ENCODE results near the gene KCNJ6. TPM values are rescaled to one million over a fixed set of nuclear protein-coding genes. Genes with fewer than 3 reads are reported as not detected.

KCNJ6 gene
- total RNA-seq, 1 experiment from 2014 or later: not detected

DNA sequence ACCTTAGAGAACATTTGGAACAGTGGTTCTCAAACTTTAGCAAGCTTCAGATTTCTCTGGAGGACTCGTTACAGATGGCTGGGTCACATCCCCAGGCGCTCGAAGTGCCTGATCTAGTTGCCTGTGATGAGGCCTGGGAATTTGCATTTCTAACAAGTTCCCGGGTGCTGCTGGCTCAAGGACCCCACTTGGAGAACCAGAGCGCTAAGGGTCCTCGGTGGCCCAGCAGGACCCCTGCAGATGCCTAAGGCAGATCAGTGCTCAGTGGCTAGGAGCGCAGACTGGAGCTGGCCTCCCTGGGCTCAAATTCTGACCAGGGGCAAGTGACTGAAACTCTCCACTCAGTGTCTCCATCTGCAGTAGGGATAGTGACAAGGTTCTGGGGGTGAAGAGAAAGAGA is 341.5 kb downstream of the KCNJ6 start:
- DNase-seq (ENCODE audit: low spot score): no peak

- DNase-seq (ENCODE audit: low spot score): no peak
Observed at GRCh38 chr21:37574316-37574715, 341.9 kb downstream of the KCNJ6 start.

- no peak for DNase-seq (ENCODE audit: low spot score)
Observed at GRCh38 chr21:37571442-37571841, 344.8 kb downstream of the KCNJ6 start.

GRCh38 chr21:37568916-37569315 is 347.3 kb downstream of the KCNJ6 start:
- DNase-seq (ENCODE audit: low spot score): no peak

GRCh38 chr21:37568415-37568814 is 347.8 kb downstream of the KCNJ6 start:
- no peak for DNase-seq (ENCODE audit: low spot score)

DNA sequence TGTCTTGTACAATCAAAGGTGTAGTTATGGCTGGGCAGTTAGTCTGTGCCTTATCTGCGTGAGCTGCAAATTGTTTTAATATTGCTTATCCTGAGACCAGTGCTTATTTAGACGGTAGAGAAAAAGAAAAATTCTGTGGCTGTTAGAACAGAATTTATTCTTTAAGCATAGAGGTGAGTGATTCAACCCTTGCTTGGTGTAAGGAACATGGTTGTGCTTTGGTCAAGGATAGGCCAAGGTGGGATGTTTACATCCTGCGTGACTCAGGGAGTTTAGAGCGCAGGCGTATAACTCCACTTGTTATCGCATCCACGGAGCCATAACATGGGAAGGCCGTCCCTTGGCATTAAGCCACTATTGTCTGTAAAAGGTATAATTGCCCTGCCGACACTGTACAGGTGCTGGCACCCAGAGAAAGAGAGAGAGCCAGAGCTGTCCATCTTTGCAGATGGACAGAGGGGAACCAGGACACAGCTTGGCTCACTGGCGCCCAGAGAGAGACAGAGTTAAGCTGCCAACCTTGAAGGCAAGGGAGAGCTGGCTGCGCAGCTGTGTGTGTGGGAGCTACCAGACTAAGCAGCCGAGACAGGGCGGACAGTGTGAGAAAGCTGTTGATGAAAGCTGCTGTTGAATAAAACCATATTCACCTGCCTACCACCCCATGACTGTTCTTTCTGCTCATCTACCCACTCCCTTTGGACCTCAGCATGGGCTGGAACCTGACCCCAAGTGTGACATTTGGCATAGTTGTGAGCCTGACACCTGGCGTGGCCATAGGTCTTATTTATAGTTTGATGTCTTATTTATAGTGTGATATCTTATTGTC is 349.3 kb downstream of the KCNJ6 start:
- no peak for DNase-seq (ENCODE audit: low spot score)

- DNase-seq (ENCODE audit: low spot score): peak; percentile 29
Observed at GRCh38 chr21:37565530-37566223, 350.6 kb downstream of the KCNJ6 start.

GRCh38 chr21:37564924-37565529 is 351.2 kb downstream of the KCNJ6 start:
- DNase-seq (ENCODE audit: low spot score): peak; percentile 15

GRCh38 chr21:37564341-37564923 is 351.8 kb downstream of the KCNJ6 start:
- peak; percentile 72 for DNase-seq (ENCODE audit: low spot score)

DNA sequence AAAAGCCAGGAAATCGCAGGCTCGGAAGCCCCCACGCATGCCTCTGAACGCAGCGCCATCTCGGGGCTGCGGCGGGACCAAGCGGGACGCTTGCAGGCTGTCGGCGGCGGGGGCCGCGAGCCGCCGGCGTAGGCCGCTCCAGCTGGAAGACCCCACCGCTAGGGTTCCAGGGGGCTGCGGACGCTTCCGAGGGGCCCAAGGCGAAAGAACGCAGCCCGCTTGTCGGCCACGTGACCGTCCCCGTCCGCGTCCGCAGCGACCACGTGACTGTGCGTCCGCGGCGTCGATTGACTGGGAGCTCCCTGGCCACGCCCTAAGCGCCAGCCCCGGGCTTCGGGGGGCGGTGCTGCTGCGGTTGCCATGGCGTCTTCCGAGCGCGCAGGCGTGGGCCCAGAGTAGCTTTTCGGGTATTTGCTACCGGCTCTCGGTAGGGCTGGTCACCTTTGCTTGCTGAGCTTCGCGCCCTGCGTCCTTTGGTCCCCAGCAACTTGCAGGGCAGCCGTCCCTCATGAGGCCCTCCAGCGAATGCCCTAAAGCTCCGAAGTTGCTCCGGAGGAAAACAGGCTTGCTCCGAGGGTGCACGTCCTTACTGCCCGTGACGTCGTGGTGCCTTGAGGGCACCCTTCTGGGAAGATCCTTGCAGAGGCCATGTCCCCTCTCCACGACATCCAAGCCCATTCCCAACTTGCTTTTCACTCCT is 352.5 kb downstream of the KCNJ6 start:
- DNase-seq (ENCODE audit: low spot score): peak; percentile 60

GRCh38 chr21:37562920-37563640 is 353.2 kb downstream of the KCNJ6 start:
- no peak for DNase-seq (ENCODE audit: low spot score)

DNA sequence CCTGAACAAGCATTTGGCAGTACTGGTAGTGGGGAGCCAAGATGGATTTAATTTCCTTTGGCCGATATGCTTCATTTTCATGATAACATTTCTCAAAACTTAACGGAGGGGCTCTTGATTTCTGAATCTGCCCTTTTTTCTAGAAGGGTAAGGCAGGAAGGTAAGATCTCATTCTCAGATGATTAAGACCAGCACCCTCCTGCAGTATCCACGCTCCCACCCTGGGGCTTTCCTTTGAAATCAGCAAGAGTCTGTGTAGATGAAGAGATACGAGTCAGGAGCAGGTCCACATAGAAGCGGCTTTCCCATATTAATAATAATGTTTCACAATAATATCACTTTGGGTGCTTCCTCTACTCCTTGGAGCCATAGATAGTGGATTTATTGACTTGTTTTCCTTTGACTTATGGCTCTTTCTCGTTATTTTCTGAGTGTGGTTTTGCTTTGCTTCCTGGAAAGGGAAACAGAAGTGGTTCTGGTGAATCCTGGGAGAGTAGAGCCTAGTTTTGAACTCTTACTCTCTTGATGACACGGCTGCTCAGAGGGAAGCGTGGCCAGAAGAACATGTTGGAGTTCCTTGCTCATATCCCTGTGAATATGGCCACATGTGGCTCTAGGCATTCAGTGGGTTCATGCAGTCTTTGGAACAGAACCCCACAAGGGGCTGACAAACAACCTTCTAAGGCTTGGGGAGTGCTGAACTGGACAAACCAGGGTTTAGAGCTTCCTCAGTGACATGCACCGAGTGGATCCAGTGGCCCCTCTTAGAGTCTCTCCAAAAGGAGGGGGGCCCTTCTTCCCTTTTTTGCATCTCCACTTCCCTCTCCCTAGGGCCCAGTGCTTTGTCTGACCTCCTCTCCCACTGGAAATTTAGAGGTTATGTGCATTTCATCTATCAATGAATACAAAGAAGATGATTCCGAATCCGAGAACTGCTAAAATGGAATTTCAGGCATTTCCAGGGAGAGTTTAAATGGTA is 354.0 kb downstream of the KCNJ6 start:
- DNase-seq (ENCODE audit: low spot score): no peak

- DNase-seq (ENCODE audit: low spot score): no peak
Observed at GRCh38 chr21:37561506-37561905, 354.8 kb downstream of the KCNJ6 start.

DNA sequence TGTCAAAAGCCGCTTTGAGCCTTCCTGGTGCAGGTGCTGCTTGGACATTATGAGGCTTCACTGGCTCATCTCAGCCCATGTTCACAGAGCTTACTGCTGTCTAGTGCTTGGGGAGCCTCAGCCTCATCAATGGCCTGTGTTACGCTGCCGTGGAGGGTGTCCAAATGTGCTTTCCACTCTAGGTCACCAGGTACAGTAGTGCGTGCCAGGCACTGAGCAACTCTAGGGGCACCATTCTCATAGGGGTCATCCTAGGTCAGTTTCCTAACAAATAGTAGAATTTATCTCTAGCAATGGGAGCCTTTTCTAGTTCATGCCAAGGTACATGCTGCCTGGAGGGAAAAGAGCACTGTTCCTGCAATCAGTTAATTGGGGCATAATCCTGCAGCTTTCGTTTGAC is 355.9 kb downstream of the KCNJ6 start:
- no peak for DNase-seq (ENCODE audit: low spot score)

- no peak for DNase-seq (ENCODE audit: low spot score)
Observed at GRCh38 chr21:37558676-37559211, 357.5 kb downstream of the KCNJ6 start.
